Mesothelial cell of epicardium (in vitro differentiated cells): ENCODE data around the gene MAGI2. TPM values are rescaled to one million over a fixed set of nuclear protein-coding genes. Genes with fewer than 3 reads are reported as not detected.
"Not testable (repeated sequence)": the region's sequence is repeated elsewhere in the genome, so short reads cannot be mapped to it uniquely, and the experiment has no call there.

Experiments used
- DNase-seq, 2 experiments: peaks; one replicate each; pipeline ENCODE4 v3.0.0; 2021; ENCODE audit warnings: low spot score in 2 of 2; ENCODE audit not compliant: unreplicated experiment in 2 of 2
- H3K27ac Mint-ChIP-seq: 2 replicates; pipeline ENCODE4 v1.8.0; 2021; ENCODE audit warnings: mixed read lengths
- H3K27me3 Mint-ChIP-seq: 2 replicates; pipeline ENCODE4 v1.8.0; 2021; ENCODE audit warnings: low read depth, mixed read lengths
- H3K36me3 Mint-ChIP-seq: 2 replicates; pipeline ENCODE4 v1.8.0; 2021; ENCODE audit warnings: mixed read lengths
- H3K4me1 Mint-ChIP-seq: 2 replicates; pipeline ENCODE4 v1.8.0; 2021; ENCODE audit warnings: mixed read lengths
- H3K4me3 Mint-ChIP-seq: 2 replicates; pipeline ENCODE4 v1.8.0; 2021; ENCODE audit warnings: mild to moderate bottlenecking, moderate library complexity, mixed read lengths
- H3K9me3 Mint-ChIP-seq: 2 replicates; pipeline ENCODE4 v1.8.0; 2021; ENCODE audit warnings: mixed read lengths
- CTCF ChIP-seq: fragments of 200-600 bp; sonication (generic); IDR thresholded peaks from one replicate; pipeline ENCODE4 v1.5.0; 2021; ENCODE audit warnings: antibody characterized with exemption; ENCODE audit not compliant: unreplicated experiment
- total RNA-seq: library from RNA; stranded (reverse); gene quantifications from 3 replicates; pipeline ENCODE4 v1.2.1, GENCODE V29; 2021

The MAGI2 gene
- total RNA-seq, 1 donor from 2014 or later: 38.4 TPM

- H3K4me1 Mint-ChIP-seq: no peaks in the 10 kb centered on the region
- peaks cover 4% of the 10 kb centered on the region for H3K9me3 Mint-ChIP-seq
- DNase-seq: no peak
These were observed 417.1 kb downstream of the MAGI2 start for GRCh38 chr7:79036356-79036755.

GRCh38 chr7:79035858-79036257, 417.6 kb downstream of the MAGI2 start:
- Mint-ChIP-seq H3K36me3 (peaks cover 3% of the 10 kb centered on the region), H3K27me3 (peaks cover 2% of the 10 kb centered on the region), H3K27ac (no peak overlapping the region), H3K4me3 (no peak overlapping the region), H3K9me3 (peaks cover 4% of the 10 kb centered on the region), H3K4me1 (peaks cover 2% of the 10 kb centered on the region)
- TF ChIP-seq CTCF: no peak
- DNase-seq: no peak

More at GRCh38 chr7:79036356-79036755, 417.1 kb downstream of the MAGI2 start:
- H3K27me3 Mint-ChIP-seq: peaks cover 2% of the 10 kb centered on the region
- H3K36me3 Mint-ChIP-seq: peaks cover 3% of the 10 kb centered on the region
- no peak overlapping the region for H3K4me3 Mint-ChIP-seq
- TF ChIP-seq CTCF: no peak
- no peak overlapping the region for H3K27ac Mint-ChIP-seq

GRCh38 chr7:79034730-79035129, 418.7 kb downstream of the MAGI2 start:
- Mint-ChIP-seq H3K9me3 (peaks cover 4% of the 10 kb centered on the region), H3K27ac (no peak overlapping the region), H3K4me1 (peaks cover 2% of the 10 kb centered on the region), H3K4me3 (no peak overlapping the region), H3K36me3 (no peaks in the 10 kb centered on the region), H3K27me3 (peaks cover 6% of the 10 kb centered on the region)
- TF ChIP-seq CTCF: no peak
- DNase-seq: no peak

GRCh38 chr7:79019711-79020110, 433.8 kb downstream of the MAGI2 start:
- not testable (repeated sequence) for DNase-seq, H3K4me1 Mint-ChIP-seq, H3K27ac Mint-ChIP-seq, H3K27me3 Mint-ChIP-seq, H3K4me3 Mint-ChIP-seq
- Mint-ChIP-seq H3K36me3 (peaks cover 23% of the 10 kb centered on the region), H3K9me3 (peaks cover 73% of the 10 kb centered on the region)

- Mint-ChIP-seq H3K27ac (no peak overlapping the region), H3K36me3 (no peaks in the 10 kb centered on the region), H3K4me1 (peaks cover 8% of the 10 kb centered on the region), H3K4me3 (no peak overlapping the region), H3K27me3 (peaks cover 14% of the 10 kb centered on the region), H3K9me3 (peaks cover 11% of the 10 kb centered on the region)
- no peak for DNase-seq
- no peak for TF ChIP-seq CTCF
These were observed 441.5 kb downstream of the MAGI2 start for GRCh38 chr7:79011921-79012320.

GRCh38 chr7:79009647-79010046, 443.8 kb downstream of the MAGI2 start:
- Mint-ChIP-seq H3K9me3 (no peaks in the 10 kb centered on the region), H3K4me1 (peaks cover 12% of the 10 kb centered on the region), H3K27ac (no peak overlapping the region), H3K27me3 (peaks cover 14% of the 10 kb centered on the region), H3K36me3 (no peaks in the 10 kb centered on the region), H3K4me3 (no peak overlapping the region)
- no peak for TF ChIP-seq CTCF
- no peak for DNase-seq
